HL-60 (cell line): ENCODE results near the gene EXOC2.

Experiments used
- DNase-seq, 2 experiments: peaks; one replicate each; pipeline ENCODE4 v3.0.0-alpha.2; 2010 to 2020; ENCODE audit warnings: low read depth in 1 of 2, low spot score in 1 of 2
- H3K27ac ChIP-seq: fragments of 250-450 bp; sonication (Bioruptor Pico); replicated peaks from 2 replicates; pipeline ENCODE4 v1.5.1; 2020; ENCODE audit warnings: mild to moderate bottlenecking, moderate library complexity
- H3K27me3 ChIP-seq: fragments of 250-450 bp; sonication (Bioruptor Pico); 2 replicates; pipeline ENCODE4 v1.5.1; 2021; ENCODE audit warnings: mild to moderate bottlenecking, moderate library complexity; ENCODE audit not compliant: insufficient read depth, poor library complexity, severe bottlenecking
- H3K4me3 ChIP-seq: replicated peaks from 2 replicates; pipeline ENCODE4 v1.5.1; 2011; ENCODE audit warnings: mild to moderate bottlenecking, control low read depth, low read length; ENCODE audit not compliant: insufficient read depth
- CTCF ChIP-seq: IDR thresholded peaks from one replicate; pipeline ENCODE4 v1.5.1; 2011; ENCODE audit warnings: low read length, control low read depth, inconsistent platforms; ENCODE audit not compliant: insufficient read depth
- GABPA ChIP-seq: IDR thresholded peaks from 2 replicates; pipeline ENCODE4 v1.6.1; 2012; ENCODE audit warnings: low read depth
- POLR2AphosphoS5 ChIP-seq: IDR thresholded peaks from 2 replicates; pipeline ENCODE4 v1.6.1; 2012; ENCODE audit warnings: low read depth
- REST ChIP-seq: IDR thresholded peaks from 2 replicates; pipeline ENCODE4 v1.6.1; 2012; ENCODE audit warnings: low read depth; ENCODE audit not compliant: insufficient replicate concordance
- SPI1 ChIP-seq: IDR thresholded peaks from 2 replicates; pipeline ENCODE4 v1.6.1; 2012; ENCODE audit warnings: low read depth, mild to moderate bottlenecking, borderline replicate concordance

EXOC2 gene

GRCh38 chr6:494394-494793 is 198.5 kb downstream of the EXOC2 start:
- Histone ChIP-seq H3K27me3 (no peaks in the 10 kb centered on the region), H3K27ac (no peak overlapping the region), H3K4me3 (no peak overlapping the region)
- no peak for DNase-seq
- TF ChIP-seq POLR2AphosphoS5 (no peak), SPI1 (no peak), REST (no peak), CTCF (no peak), GABPA (no peak)

DNA sequence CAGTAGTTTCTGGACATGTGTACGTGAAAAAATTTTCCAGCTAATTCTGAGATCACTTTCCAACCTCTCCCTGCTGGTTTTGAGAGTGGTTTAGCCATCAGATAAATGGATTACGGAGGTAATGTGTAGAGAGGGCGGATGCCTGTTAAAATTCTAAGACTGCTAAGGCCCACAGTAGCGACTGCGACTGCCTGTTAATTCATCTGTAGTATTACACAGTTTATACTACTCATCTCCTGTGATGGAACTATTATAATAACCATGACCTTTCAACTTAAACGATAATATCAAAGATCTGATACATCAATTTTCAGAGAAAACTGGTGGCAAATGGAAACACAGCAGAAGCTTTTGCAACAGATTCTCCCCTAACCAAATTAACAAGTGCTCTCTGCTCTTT is 199.1 kb downstream of the EXOC2 start:
- H3K27ac ChIP-seq, result no peak overlapping the region
- DNase-seq, result no peak
- TF ChIP-seq CTCF (no peak), POLR2AphosphoS5 (no peak), SPI1 (no peak), GABPA (no peak), REST (no peak)
- no peak overlapping the region for H3K4me3 ChIP-seq
- no peaks in the 10 kb centered on the region for H3K27me3 ChIP-seq

GRCh38 chr6:492816-493414 is 200.0 kb downstream of the EXOC2 start:
- TF ChIP-seq CTCF (no peak), SPI1 (no peak), GABPA (no peak), POLR2AphosphoS5 (no peak), REST (no peak)
- DNase-seq, result no peak
- Histone ChIP-seq H3K4me3 (no peak overlapping the region), H3K27ac (no peak overlapping the region), H3K27me3 (no peaks in the 10 kb centered on the region)
